Keratinocyte (primary cell): Measurements from ENCODE around the gene MRPS21.

Source experiments
- CTCF ChIP-seq, 3 experiments: IDR thresholded peaks in 1 of 3; conservative IDR thresholded peaks in 1 of 3; optimal IDR thresholded peaks in 1 of 3; 2 replicates in 2 of 3; 3 replicates in 1 of 3; pipeline versions ENCODE3 to v1.5.1; 2011; ENCODE audit warnings: low read length in 3 of 3, mild to moderate bottlenecking in 3 of 3, moderate library complexity in 2 of 3, control low read depth in 1 of 3, inconsistent platforms in 1 of 3; ENCODE audit not compliant: insufficient read depth in 2 of 3; ENCODE audit errors: extremely low read depth in 1 of 3
- EZH2 ChIP-seq: IDR thresholded peaks from one replicate; pipeline ENCODE4 v1.6.1; 2012; ENCODE audit warnings: inconsistent platforms, mild to moderate bottlenecking, low read length, moderate library complexity

- TF ChIP-seq CTCF (optimal IDR thresholded peaks at IDR 0.05 in 1 of 3, IDR thresholded peaks at IDR 0.05 in 1 of 3, conservative IDR thresholded peaks at IDR 0.05 in 1 of 3; ENCODE audit: extremely low read depth in 1 of 3, insufficient read depth in 2 of 3, low read length in 3 of 3): no peak
- TF ChIP-seq EZH2: no peak
Measured at GRCh38 chr1:150259217-150259616, 34.4 kb upstream of the MRPS21 start.
